Glutamatergic neuron (in vitro differentiated cells): ENCODE measurements around the gene ASIC4. TPM values are rescaled to one million over a fixed set of nuclear protein-coding genes. Genes with fewer than 3 reads are reported as not detected.

Experiments
- DNase-seq: peaks from one replicate; pipeline ENCODE4 v3.0.0; 2022
- H3K27ac Mint-ChIP-seq: one replicate; pipeline ENCODE4 v1.8.0; 2020; ENCODE audit warnings: mild to moderate bottlenecking, mixed read lengths, inconsistent platforms; ENCODE audit not compliant: unreplicated experiment
- H3K27me3 Mint-ChIP-seq: one replicate; pipeline ENCODE4 v1.8.0; 2020; ENCODE audit warnings: mild to moderate bottlenecking, moderate library complexity, mixed read lengths, inconsistent platforms; ENCODE audit not compliant: unreplicated experiment
- H3K36me3 Mint-ChIP-seq: one replicate; pipeline ENCODE4 v1.8.0; 2020; ENCODE audit warnings: mild to moderate bottlenecking, mixed read lengths, inconsistent platforms; ENCODE audit not compliant: unreplicated experiment
- H3K4me1 Mint-ChIP-seq: one replicate; pipeline ENCODE4 v1.8.0; 2020; ENCODE audit warnings: mild to moderate bottlenecking, low read depth, mixed read lengths, inconsistent platforms; ENCODE audit not compliant: unreplicated experiment
- H3K4me3 Mint-ChIP-seq: one replicate; pipeline ENCODE4 v1.8.0; 2020; ENCODE audit warnings: mild to moderate bottlenecking, mixed read lengths, inconsistent platforms; ENCODE audit not compliant: unreplicated experiment
- H3K9me3 Mint-ChIP-seq: one replicate; pipeline ENCODE4 v1.8.0; 2020; ENCODE audit warnings: mild to moderate bottlenecking, moderate library complexity, mixed read lengths, inconsistent platforms; ENCODE audit not compliant: unreplicated experiment
- CTCF ChIP-seq: fragments of 200-600 bp; sonication (generic); IDR thresholded peaks from one replicate; pipeline ENCODE4 v1.5.0; 2021; ENCODE audit not compliant: partially characterized antibody, unreplicated experiment
- total RNA-seq: library from RNA; stranded (reverse); fragmentation: NEBNext Ultra II Directional; extraction: Animal tissue kit (Norgen Biotek cat#: 25700); gene quantifications from one replicate; pipeline ENCODE4 v1.2.1, GENCODE V29; 2021; ENCODE audit not compliant: unreplicated experiment

The ASIC4 gene
- total RNA-seq, 1 donor from 2014 or later, result 5.4 TPM

DNA sequence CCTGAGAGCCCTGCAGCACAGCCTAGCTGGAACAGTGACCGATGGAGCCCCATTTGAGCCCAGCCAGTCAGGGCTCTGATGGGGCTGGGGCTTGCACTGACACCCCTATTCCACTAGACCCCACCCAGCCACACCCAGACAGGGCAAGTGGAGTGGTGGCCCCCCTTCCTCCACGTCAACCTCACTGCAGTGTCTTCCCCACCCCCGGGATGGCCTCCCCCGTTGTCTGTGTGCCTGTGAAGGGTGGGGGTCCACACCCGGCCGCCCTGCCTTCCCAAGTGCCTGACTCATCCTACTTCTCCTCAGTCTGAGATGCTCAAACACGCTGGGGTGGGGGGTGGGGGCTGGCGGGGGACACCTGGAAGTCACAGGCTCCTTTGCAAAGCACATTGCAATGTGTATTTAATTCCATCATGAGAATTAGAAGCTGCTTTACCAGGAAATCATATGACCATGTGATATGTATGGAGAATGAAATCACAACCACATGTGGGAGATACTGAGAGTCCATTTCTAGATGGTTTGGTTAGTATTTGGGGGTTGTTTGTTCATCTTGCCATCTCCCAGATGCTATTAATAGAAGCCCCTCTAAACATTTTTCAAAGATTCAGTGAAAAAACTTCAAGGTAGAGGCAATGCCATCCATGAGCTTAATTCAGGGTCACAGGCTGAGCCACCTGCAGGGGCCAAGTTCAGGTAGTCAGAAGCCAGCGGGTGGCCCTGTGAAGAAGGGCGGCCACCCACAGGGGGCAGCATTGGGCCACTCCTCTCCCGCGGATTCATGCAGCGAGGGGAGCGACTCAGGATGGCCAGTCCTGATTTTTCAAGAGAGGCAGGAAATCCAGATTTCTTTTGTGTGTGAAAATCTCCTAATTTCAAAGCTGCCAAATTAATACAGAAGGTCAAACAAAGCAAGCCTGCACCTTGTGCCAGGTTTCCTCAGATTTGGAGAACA lies 38.3 kb upstream of the ASIC4 start:
- TF ChIP-seq CTCF, result peak; percentile 87
- H3K27me3 Mint-ChIP-seq, result peaks cover 14% of the 10 kb centered on the region
- peak overlapping the region; percentile 81 for H3K4me3 Mint-ChIP-seq
- H3K27ac Mint-ChIP-seq, result peak overlapping the region; percentile 78
- H3K4me1 Mint-ChIP-seq, result peaks cover 9% of the 10 kb centered on the region
- peak; percentile 89 for DNase-seq
- H3K36me3 Mint-ChIP-seq, result no peaks in the 10 kb centered on the region
- no peaks in the 10 kb centered on the region for H3K9me3 Mint-ChIP-seq

DNA sequence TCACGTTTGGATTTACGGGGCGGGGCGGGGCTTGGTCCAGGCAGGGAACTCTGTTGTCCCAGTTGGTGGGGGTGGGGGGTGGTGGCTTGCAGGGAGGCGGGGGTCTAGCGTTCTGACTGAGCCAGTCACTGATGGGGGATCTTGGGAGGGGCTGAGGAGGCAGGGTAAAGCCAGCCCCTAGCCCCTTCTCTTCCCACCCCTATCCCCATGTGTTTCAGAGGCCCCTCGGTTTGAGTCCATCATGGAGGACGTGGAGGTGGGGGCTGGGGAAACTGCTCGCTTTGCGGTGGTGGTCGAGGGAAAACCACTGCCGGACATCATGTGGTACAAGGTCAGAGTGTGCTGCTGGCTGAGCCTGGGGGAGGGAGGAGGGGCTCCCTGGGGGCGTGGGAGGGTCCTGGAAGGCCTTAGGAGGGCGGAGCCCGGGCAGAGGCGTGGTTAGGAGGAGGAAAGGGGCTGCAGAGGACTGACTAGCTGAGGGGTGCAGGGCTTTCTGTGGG lies 37.6 kb upstream of the ASIC4 start:
- H3K27me3 Mint-ChIP-seq, result peaks cover 16% of the 10 kb centered on the region

GRCh38 chr2:219477179-219477578 lies 37.1 kb upstream of the ASIC4 start:
- H3K4me3 Mint-ChIP-seq, result no peak overlapping the region
- H3K36me3 Mint-ChIP-seq, result no peaks in the 10 kb centered on the region
- H3K9me3 Mint-ChIP-seq, result no peaks in the 10 kb centered on the region
- TF ChIP-seq CTCF, result no peak
- peak overlapping the region; percentile 78 for H3K27ac Mint-ChIP-seq
- no peak for DNase-seq
- H3K27me3 Mint-ChIP-seq, result peaks cover 16% of the 10 kb centered on the region
- peaks cover 8% of the 10 kb centered on the region for H3K4me1 Mint-ChIP-seq

More for the DNA sequence above, 37.6 kb upstream of the ASIC4 start:
- peak; percentile 89 for DNase-seq
- Mint-ChIP-seq H3K9me3 (no peaks in the 10 kb centered on the region), H3K4me3 (peak overlapping the region; percentile 81), H3K4me1 (peaks cover 8% of the 10 kb centered on the region), H3K27ac (peak overlapping the region; percentile 78), H3K36me3 (no peaks in the 10 kb centered on the region)
- no peak for TF ChIP-seq CTCF

DNA sequence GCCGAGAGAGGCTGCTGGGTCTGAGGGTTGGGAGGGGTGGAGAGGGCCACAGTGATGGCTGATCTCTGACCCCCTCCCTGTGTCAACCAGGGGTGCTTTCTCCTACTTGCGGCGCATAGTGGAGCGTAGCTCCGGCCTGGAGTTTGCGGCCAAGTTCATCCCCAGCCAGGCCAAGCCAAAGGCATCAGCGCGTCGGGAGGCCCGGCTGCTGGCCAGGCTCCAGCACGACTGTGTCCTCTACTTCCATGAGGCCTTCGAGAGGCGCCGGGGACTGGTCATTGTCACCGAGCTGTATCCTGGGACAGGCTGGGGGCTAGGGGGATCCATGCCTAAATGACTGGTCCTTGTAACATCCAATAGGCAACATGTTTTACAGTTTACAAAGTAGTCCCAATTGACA lies 36.5 kb upstream of the ASIC4 start:
- DNase-seq, result no peak
- Mint-ChIP-seq H3K4me1 (peaks cover 9% of the 10 kb centered on the region), H3K27me3 (peaks cover 16% of the 10 kb centered on the region), H3K27ac (no peak overlapping the region), H3K9me3 (peaks cover under 1% of the 10 kb centered on the region), H3K4me3 (no peak overlapping the region), H3K36me3 (no peaks in the 10 kb centered on the region)
- no peak for TF ChIP-seq CTCF

DNA sequence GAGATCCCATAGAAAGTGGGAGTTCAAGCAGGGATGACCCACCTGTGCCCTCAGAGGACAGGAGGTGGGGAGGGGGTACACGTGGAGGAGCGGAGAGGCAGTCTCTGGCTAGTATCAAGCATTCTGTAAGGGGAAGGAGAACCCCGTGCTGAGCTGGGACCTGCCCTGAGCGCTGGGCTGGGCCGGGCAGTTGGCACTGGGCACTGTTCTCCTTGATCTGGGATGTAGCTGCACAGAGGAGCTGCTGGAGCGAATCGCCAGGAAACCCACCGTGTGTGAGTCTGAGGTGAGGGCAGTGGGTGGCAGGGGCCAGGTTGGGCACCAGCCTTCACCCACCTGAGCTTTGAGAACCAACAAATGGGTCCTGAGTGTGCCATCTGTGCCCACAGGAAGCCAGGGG lies 35.4 kb upstream of the ASIC4 start:
- H3K9me3 Mint-ChIP-seq, result peaks cover 1% of the 10 kb centered on the region
- no peak for DNase-seq
- H3K36me3 Mint-ChIP-seq, result no peaks in the 10 kb centered on the region
- H3K4me1 Mint-ChIP-seq, result peaks cover 7% of the 10 kb centered on the region
- no peak for TF ChIP-seq CTCF
- no peak overlapping the region for H3K4me3 Mint-ChIP-seq
- no peak overlapping the region for H3K27ac Mint-ChIP-seq
- H3K27me3 Mint-ChIP-seq, result peaks cover 15% of the 10 kb centered on the region
